Neural progenitor cell (in vitro differentiated cells): ENCODE measurements around the gene MIGA1. TPM values are rescaled to one million over a fixed set of nuclear protein-coding genes. Genes with fewer than 3 reads are reported as not detected.
A peak's percentile ranks its signal among the peaks of the same experiment; 100 is the strongest.

Experiments
- DNase-seq: peaks from one replicate; pipeline ENCODE4 v3.0.0-alpha.2; 2016; ENCODE audit warnings: low spot score
- H2AFZ ChIP-seq: fragments of 200-600 bp; sonication (generic); replicated peaks from 2 replicates; pipeline ENCODE4 v1.6.1; 2016; ENCODE audit warnings: antibody characterized with exemption
- H3F3A ChIP-seq: fragments of 200-600 bp; sonication (generic); 2 replicates; pipeline ENCODE4 v1.6.1; 2016; ENCODE audit warnings: antibody characterized with exemption, low read depth
- H3K27ac ChIP-seq: fragments of 200-600 bp; sonication (generic); 2 replicates; pipeline ENCODE4 v1.5.1; 2016; ENCODE audit warnings: mild to moderate bottlenecking
- H3K27me3 ChIP-seq: fragments of 200-600 bp; sonication (generic); 2 replicates; pipeline ENCODE4 v1.6.1; 2016; ENCODE audit warnings: mild to moderate bottlenecking, moderate library complexity
- H3K36me3 ChIP-seq: fragments of 200-600 bp; sonication (generic); 2 replicates; pipeline ENCODE4 v1.5.1; 2016
- H3K4me1 ChIP-seq: fragments of 200-600 bp; sonication (generic); 2 replicates; pipeline ENCODE4 v1.6.1; 2016; ENCODE audit warnings: mixed run types
- H3K4me2 ChIP-seq: fragments of 200-600 bp; sonication (generic); 2 replicates; pipeline ENCODE4 v1.6.1; 2016
- H3K4me3 ChIP-seq: fragments of 200-600 bp; sonication (generic); 2 replicates; pipeline ENCODE4 v1.5.1; 2016
- H3K79me2 ChIP-seq: fragments of 200-600 bp; sonication (generic); 2 replicates; pipeline ENCODE4 v1.6.1; 2016; ENCODE audit warnings: low read depth
- H3K9ac ChIP-seq: fragments of 200-600 bp; sonication (generic); 2 replicates; pipeline ENCODE4 v1.6.1; 2016
- H3K9me3 ChIP-seq: fragments of 200-600 bp; sonication (generic); 2 replicates; pipeline ENCODE4 v1.5.1; 2016; ENCODE audit warnings: low read depth
- H4K20me1 ChIP-seq: fragments of 200-600 bp; sonication (generic); 2 replicates; pipeline ENCODE4 v1.6.1; 2016; ENCODE audit warnings: low read depth
- H3K27ac Mint-ChIP-seq: 3 replicates; pipeline ENCODE4 v1.8.0; 2021; ENCODE audit warnings: mixed read lengths
- H3K27me3 Mint-ChIP-seq: 2 replicates; pipeline ENCODE4 v1.8.0; 2022; ENCODE audit warnings: low read depth, mild to moderate bottlenecking, inconsistent platforms, moderate library complexity, mixed read lengths; ENCODE audit not compliant: insufficient read depth
- H3K36me3 Mint-ChIP-seq: 3 replicates; pipeline ENCODE4 v1.8.0; 2021; ENCODE audit warnings: mixed read lengths
- H3K4me1 Mint-ChIP-seq: 3 replicates; pipeline ENCODE4 v1.8.0; 2021; ENCODE audit warnings: mixed read lengths
- H3K4me3 Mint-ChIP-seq: 3 replicates; pipeline ENCODE4 v1.8.0; 2021; ENCODE audit warnings: mild to moderate bottlenecking, moderate library complexity, mixed read lengths
- H3K9me3 Mint-ChIP-seq: 3 replicates; pipeline ENCODE4 v1.8.0; 2020; ENCODE audit warnings: mixed read lengths
- CTCF ChIP-seq: fragments of 200-600 bp; sonication (generic); IDR thresholded peaks from 2 replicates; pipeline ENCODE4 v1.5.1; 2017; ENCODE audit warnings: antibody characterized with exemption, mild to moderate bottlenecking
- EZH2 ChIP-seq: fragments of 200-600 bp; sonication (generic); IDR thresholded peaks from 2 replicates; pipeline ENCODE4 v1.6.1; 2017; ENCODE audit warnings: antibody characterized with exemption, mild to moderate bottlenecking, moderate library complexity
- EZH2phosphoT487 ChIP-seq: fragments of 200-600 bp; sonication (generic); IDR thresholded peaks from 2 replicates; pipeline ENCODE4 v1.6.1; 2017; ENCODE audit warnings: antibody characterized with exemption
- total RNA-seq: library from RNA; depleted of rRNA; stranded (reverse); fragments of >200 nt; gene quantifications from 2 replicates; pipeline ENCODE4 v1.2.3, GENCODE V29; 2015; ENCODE audit warnings: low replicate concordance

MIGA1 gene
- total RNA-seq, 1 donor from 2014 or later, result 12.6 TPM

GRCh38 chr1:77830946-77831345, 51.5 kb downstream of the MIGA1 start:
- Histone ChIP-seq H3K27ac (no peak overlapping the region), H3K4me2 (no peak overlapping the region), H4K20me1 (no peaks in the 10 kb centered on the region), H3K27me3 (no peaks in the 10 kb centered on the region), H3F3A (no peaks in the 10 kb centered on the region), H3K9ac (no peak overlapping the region), H3K36me3 (no peaks in the 10 kb centered on the region), H3K4me1 (peaks cover 12% of the 10 kb centered on the region), H3K79me2 (no peaks in the 10 kb centered on the region), H3K9me3 (no peaks in the 10 kb centered on the region), H2AFZ (no peak overlapping the region), H3K4me3 (no peak overlapping the region)
- Mint-ChIP-seq H3K9me3 (no peaks in the 10 kb centered on the region), H3K27ac (no peak overlapping the region), H3K4me3 (no peak overlapping the region), H3K27me3 (peaks cover 2% of the 10 kb centered on the region), H3K36me3 (peaks cover 2% of the 10 kb centered on the region), H3K4me1 (no peaks in the 10 kb centered on the region)
- no peak for DNase-seq
- no peak for TF ChIP-seq CTCF
- TF ChIP-seq EZH2phosphoT487, result no peak
- TF ChIP-seq EZH2, result no peak

GRCh38 chr1:77831566-77831965, 52.1 kb downstream of the MIGA1 start:
- H3F3A ChIP-seq, result no peaks in the 10 kb centered on the region
- H3K79me2 ChIP-seq, result no peaks in the 10 kb centered on the region
- H3K27me3 ChIP-seq, result no peaks in the 10 kb centered on the region
- H3K27ac ChIP-seq, result no peak overlapping the region
- Mint-ChIP-seq H3K4me1 (no peaks in the 10 kb centered on the region), H3K27me3 (peaks cover under 1% of the 10 kb centered on the region), H3K27ac (no peak overlapping the region), H3K9me3 (no peaks in the 10 kb centered on the region), H3K36me3 (peaks cover 2% of the 10 kb centered on the region), H3K4me3 (no peak overlapping the region)
- DNase-seq, result no peak
- H3K4me3 ChIP-seq, result no peak overlapping the region
- peaks cover 12% of the 10 kb centered on the region for H3K4me1 ChIP-seq
- no peaks in the 10 kb centered on the region for H4K20me1 ChIP-seq
- no peak for TF ChIP-seq EZH2
- no peak overlapping the region for H3K4me2 ChIP-seq
- H2AFZ ChIP-seq, result no peak overlapping the region
- no peaks in the 10 kb centered on the region for H3K9me3 ChIP-seq
- no peaks in the 10 kb centered on the region for H3K36me3 ChIP-seq
- no peak overlapping the region for H3K9ac ChIP-seq

GRCh38 chr1:77831976-77832711, 52.7 kb downstream of the MIGA1 start:
- no peak overlapping the region for H3K4me3 Mint-ChIP-seq
- H3K36me3 Mint-ChIP-seq, result no peaks in the 10 kb centered on the region
- H3K4me1 ChIP-seq, result peaks cover 12% of the 10 kb centered on the region
- H3K27ac ChIP-seq, result no peak overlapping the region
- no peak overlapping the region for H3K9ac ChIP-seq
- H3K4me3 ChIP-seq, result no peak overlapping the region
- H3K79me2 ChIP-seq, result no peaks in the 10 kb centered on the region
- H3K27ac Mint-ChIP-seq, result no peak overlapping the region
- H3K36me3 ChIP-seq, result no peaks in the 10 kb centered on the region
- no peaks in the 10 kb centered on the region for H4K20me1 ChIP-seq
- no peaks in the 10 kb centered on the region for H3K9me3 Mint-ChIP-seq
- H3K9me3 ChIP-seq, result no peaks in the 10 kb centered on the region
- H3K27me3 ChIP-seq, result no peaks in the 10 kb centered on the region
- no peak for DNase-seq
- no peaks in the 10 kb centered on the region for H3F3A ChIP-seq
- H2AFZ ChIP-seq, result no peak overlapping the region
- TF ChIP-seq EZH2phosphoT487 (no peak), EZH2 (no peak), CTCF (no peak)
- H3K27me3 Mint-ChIP-seq, result no peaks in the 10 kb centered on the region
- no peak overlapping the region for H3K4me2 ChIP-seq
- H3K4me1 Mint-ChIP-seq, result no peaks in the 10 kb centered on the region

GRCh38 chr1:77832901-77833300, 53.5 kb downstream of the MIGA1 start:
- H3K27ac Mint-ChIP-seq, result no peak overlapping the region
- H3K4me1 Mint-ChIP-seq, result no peaks in the 10 kb centered on the region
- Histone ChIP-seq H3K4me2 (no peak overlapping the region), H3K9ac (no peak overlapping the region), H3K36me3 (no peaks in the 10 kb centered on the region), H4K20me1 (no peaks in the 10 kb centered on the region), H3K27me3 (no peaks in the 10 kb centered on the region), H2AFZ (no peak overlapping the region), H3K79me2 (no peaks in the 10 kb centered on the region), H3K4me1 (peaks cover 12% of the 10 kb centered on the region), H3K4me3 (no peak overlapping the region), H3K9me3 (no peaks in the 10 kb centered on the region), H3K27ac (peak overlapping the region; percentile 33), H3F3A (no peaks in the 10 kb centered on the region)
- H3K4me3 Mint-ChIP-seq, result no peak overlapping the region
- TF ChIP-seq EZH2, result no peak
- no peak for TF ChIP-seq EZH2phosphoT487
- TF ChIP-seq CTCF, result no peak
- no peaks in the 10 kb centered on the region for H3K27me3 Mint-ChIP-seq
- no peak for DNase-seq
- H3K9me3 Mint-ChIP-seq, result no peaks in the 10 kb centered on the region
- no peaks in the 10 kb centered on the region for H3K36me3 Mint-ChIP-seq
